ENCODE measurements around the gene RPS6KL1.

DNA sequence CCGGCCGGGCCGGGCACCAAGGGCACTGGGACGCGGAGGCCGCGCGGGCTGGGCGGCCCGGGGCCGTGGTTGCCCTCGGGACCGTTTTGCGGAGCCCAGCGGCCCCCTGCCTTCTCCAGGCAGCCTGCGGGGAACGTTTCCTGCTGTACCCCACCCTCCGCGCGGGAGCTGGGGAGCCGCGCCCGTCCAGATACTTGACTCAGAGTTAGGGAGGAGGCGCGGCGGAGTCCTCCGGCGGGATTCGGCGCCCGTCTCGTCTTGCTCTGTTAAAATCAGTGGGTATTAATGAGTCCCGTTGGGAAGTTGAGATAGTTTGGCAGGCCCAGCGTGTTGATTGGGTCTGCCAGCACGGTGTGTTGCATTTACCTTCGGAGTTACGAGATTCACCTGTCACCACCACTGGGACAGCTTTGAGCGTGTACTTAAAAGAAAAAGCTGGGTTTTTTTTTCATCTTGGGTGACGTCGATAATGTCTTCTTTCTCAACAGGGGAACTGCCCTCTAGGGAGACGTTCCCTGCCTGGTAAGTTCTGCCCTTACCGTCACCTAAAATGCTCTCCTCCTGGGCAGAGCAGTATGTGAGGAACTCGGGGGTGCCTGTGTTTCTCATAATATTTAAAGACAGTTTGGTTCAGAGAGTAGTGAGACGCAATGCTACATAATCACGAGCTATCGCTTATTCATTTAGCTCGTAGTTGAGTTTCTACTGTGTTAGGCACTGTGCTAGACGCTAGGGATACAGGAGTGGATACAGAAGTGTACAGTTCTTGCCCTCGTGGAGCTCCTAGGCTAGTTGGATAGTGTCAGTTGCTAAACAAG lies 40.7 kb downstream of the RPS6KL1 start:
- TF ChIP-seq RAD21 (IDR thresholded peaks at IDR 0.05): no peak
- no peak for TF ChIP-seq GABPA (IDR thresholded peaks at IDR 0.05 in 1 of 2, conservative IDR thresholded peaks at IDR 0.05 in 1 of 2)
- no peak for TF ChIP-seq YY1 (IDR thresholded peaks at IDR 0.05)
- TF ChIP-seq CTCF (IDR thresholded peaks at IDR 0.05; ENCODE audit: low read depth, low read length, missing input control): no peak
- no peak for TF ChIP-seq EGR1 (IDR thresholded peaks at IDR 0.05; ENCODE audit: low read depth in 2 of 2)
- TF ChIP-seq, protein P1, sequence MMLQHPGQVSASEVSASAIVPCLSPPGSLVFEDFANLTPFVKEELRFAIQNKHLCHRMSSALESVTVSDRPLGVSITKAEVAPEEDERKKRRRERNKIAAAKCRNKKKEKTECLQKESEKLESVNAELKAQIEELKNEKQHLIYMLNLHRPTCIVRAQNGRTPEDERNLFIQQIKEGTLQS (IDR thresholded peaks at IDR 0.05): no peak
- no peak for TF ChIP-seq JUND (IDR thresholded peaks at IDR 0.05)
- no peak for TF ChIP-seq HNF4A (conservative IDR thresholded peaks at IDR 0.05)
- no peak for TF ChIP-seq ZBTB33 (IDR thresholded peaks at IDR 0.05)
- TF ChIP-seq, protein P2, sequence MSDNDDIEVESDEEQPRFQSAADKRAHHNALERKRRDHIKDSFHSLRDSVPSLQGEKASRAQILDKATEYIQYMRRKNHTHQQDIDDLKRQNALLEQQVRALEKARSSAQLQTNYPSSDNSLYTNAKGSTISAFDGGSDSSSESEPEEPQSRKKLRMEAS (IDR thresholded peaks at IDR 0.05): no peak
- TF ChIP-seq NR2F2 (IDR thresholded peaks at IDR 0.05): no peak
